ENCODE data around the gene SLC4A8. TPM values are rescaled to one million over a fixed set of nuclear protein-coding genes. Genes with fewer than 3 reads are reported as not detected.

The SLC4A8 gene
- polyA plus RNA-seq, 2 of the 4 experiments (the other 2 are of a cell fraction): 1.1 to 2.3 TPM

DNA sequence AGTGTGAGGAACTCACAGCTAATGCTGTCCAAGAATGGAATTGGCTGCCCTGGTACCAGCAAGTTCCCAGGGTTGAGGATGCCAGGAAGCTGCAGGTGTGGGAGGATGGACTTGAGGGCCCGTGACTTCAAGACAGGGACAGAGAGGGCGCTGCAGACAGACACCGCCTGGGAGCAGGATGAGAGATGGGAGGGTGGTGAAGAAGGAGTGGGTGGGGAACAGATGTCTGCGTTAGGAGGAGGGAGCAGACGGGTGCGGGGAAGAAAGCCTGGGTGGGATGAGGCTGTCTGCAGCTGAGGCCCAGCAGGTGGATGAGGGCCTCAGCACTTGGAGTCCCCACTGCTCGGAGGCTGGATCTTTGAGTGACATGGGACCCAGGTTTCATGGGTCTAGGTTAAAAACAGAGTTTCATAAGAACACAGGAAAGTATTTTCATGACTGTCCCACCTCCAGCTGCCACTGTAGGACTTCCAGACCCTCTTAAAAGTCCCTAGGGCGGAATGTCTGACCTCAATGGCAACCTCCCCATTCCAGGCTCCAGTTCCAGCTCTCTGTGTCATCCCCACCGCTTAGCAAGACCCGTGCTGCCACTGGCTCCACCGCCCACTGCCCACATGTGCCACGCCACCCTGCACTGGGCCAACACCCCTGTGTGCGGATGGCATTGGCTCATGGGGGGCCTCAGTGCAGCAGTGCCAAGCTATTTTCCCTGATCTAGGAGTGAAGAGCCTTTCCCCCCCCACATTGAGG is 96.1 kb downstream of the SLC4A8 start:
- DNase-seq (ENCODE audit: low read depth in 1 of 2, low spot score in 1 of 2) (no peak), FAIRE-seq (no peak), ATAC-seq (no peak)
- Histone ChIP-seq H3K4me1 (no peaks in the 10 kb centered on the region), H3K4me2 (no peak overlapping the region), H3K27ac (no peak overlapping the region), H3K9me3 (no peaks in the 10 kb centered on the region), H3K4me3 (no peak overlapping the region)
- TF ChIP-seq NR3C1 (IDR thresholded peaks at IDR 0.05) (no peak), HMGXB4 (CRISPR knock-in tag; IDR thresholded peaks at IDR 0.05; ENCODE audit: borderline replicate concordance) (no peak), RNF2 (IDR thresholded peaks at IDR 0.05; ENCODE audit: borderline replicate concordance, low read depth) (no peak), TFCP2L1 (CRISPR knock-in tag; IDR thresholded peaks at IDR 0.05) (no peak), EHF (CRISPR knock-in tag; IDR thresholded peaks at IDR 0.05) (no peak), CHD2 (IDR thresholded peaks at IDR 0.05; ENCODE audit: low read length, partially characterized antibody) (no peak), POLR2AphosphoS2 (conservative IDR thresholded peaks at IDR 0.05; ENCODE audit: low read length) (no peak), KDM1A (IDR thresholded peaks at IDR 0.05; ENCODE audit: low read depth) (no peak), JUNB (IDR thresholded peaks at IDR 0.05) (no peak), PHF8 (IDR thresholded peaks at IDR 0.05; ENCODE audit: borderline replicate concordance, low read depth) (no peak), E2F6 (IDR thresholded peaks at IDR 0.05; ENCODE audit: borderline replicate concordance, low read depth) (no peak), MAFK (IDR thresholded peaks at IDR 0.05; ENCODE audit: partially characterized antibody) (no peak), POLR2A (IDR thresholded peaks at IDR 0.05; ENCODE audit: low read length) (no peak), ATOH8 (CRISPR knock-in tag; IDR thresholded peaks at IDR 0.05; ENCODE audit: low read depth) (no peak), HES2 (IDR thresholded peaks at IDR 0.05) (no peak), KDM5A (IDR thresholded peaks at IDR 0.05) (no peak), CEBPB (IDR thresholded peaks at IDR 0.05) (no peak)
- TF ChIP-seq, protein P1, sequence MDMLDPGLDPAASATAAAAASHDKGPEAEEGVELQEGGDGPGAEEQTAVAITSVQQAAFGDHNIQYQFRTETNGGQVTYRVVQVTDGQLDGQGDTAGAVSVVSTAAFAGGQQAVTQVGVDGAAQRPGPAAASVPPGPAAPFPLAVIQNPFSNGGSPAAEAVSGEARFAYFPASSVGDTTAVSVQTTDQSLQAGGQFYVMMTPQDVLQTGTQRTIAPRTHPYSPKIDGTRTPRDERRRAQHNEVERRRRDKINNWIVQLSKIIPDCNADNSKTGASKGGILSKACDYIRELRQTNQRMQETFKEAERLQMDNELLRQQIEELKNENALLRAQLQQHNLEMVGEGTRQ (IDR thresholded peaks at IDR 0.05): no peak
- TF ChIP-seq, protein P2, sequence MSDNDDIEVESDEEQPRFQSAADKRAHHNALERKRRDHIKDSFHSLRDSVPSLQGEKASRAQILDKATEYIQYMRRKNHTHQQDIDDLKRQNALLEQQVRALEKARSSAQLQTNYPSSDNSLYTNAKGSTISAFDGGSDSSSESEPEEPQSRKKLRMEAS (IDR thresholded peaks at IDR 0.05): no peak
- TF ChIP-seq, protein P3, sequence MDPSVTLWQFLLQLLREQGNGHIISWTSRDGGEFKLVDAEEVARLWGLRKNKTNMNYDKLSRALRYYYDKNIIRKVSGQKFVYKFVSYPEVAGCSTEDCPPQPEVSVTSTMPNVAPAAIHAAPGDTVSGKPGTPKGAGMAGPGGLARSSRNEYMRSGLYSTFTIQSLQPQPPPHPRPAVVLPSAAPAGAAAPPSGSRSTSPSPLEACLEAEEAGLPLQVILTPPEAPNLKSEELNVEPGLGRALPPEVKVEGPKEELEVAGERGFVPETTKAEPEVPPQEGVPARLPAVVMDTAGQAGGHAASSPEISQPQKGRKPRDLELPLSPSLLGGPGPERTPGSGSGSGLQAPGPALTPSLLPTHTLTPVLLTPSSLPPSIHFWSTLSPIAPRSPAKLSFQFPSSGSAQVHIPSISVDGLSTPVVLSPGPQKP (IDR thresholded peaks at IDR 0.05; ENCODE audit: low read depth, low read length): no peak
- 64% methylated on average over 13 of the region's 13 CpGs for WGBS (ENCODE audit: missing lambda C conversion rate)
- ChIA-PET POLR2A (no interaction called here), CTCF (interaction anchor here (1.0 to 16.3 kb wide), 6 partner anchors 8 to 354 kb away, joined by 3 to 245 read pairs (median 4); partner anchors contain the start of gene SLC4A8)
